BE2C (cell line): ENCODE measurements around the gene SAMD4B.

Source experiments
- DNase-seq: peaks from one replicate; pipeline ENCODE4 v3.0.0-alpha.2; 2020
- H3K27me3 ChIP-seq: fragments of 250-450 bp; sonication (Bioruptor Pico); 2 replicates; pipeline ENCODE4 v1.5.1; 2020; ENCODE audit warnings: mild to moderate bottlenecking
- H3K36me3 ChIP-seq: fragments of 250-450 bp; sonication (Bioruptor Pico); 2 replicates; pipeline ENCODE4 v1.5.1; 2020; ENCODE audit warnings: mild to moderate bottlenecking
- H3K4me1 ChIP-seq: fragments of 250-450 bp; sonication (Bioruptor Pico); 2 replicates; pipeline ENCODE4 v1.5.1; 2020
- H3K4me3 ChIP-seq: 2 replicates; pipeline ENCODE4 v1.5.1; 2011; ENCODE audit warnings: low read depth, low read length
- H3K9me3 ChIP-seq: fragments of 250-450 bp; sonication (Bioruptor Pico); 2 replicates; pipeline ENCODE4 v1.5.1; 2020
- CTCF ChIP-seq: IDR thresholded peaks from 2 replicates; pipeline ENCODE4 v1.5.1; 2012; ENCODE audit warnings: mild to moderate bottlenecking, low read depth, low read length

SAMD4B gene

GRCh38 chr19:39406656-39407409 is 64.6 kb downstream of the SAMD4B start, which contains the start of gene ZFP36:
ZFP36 (plus strand) TSS chr19:39406847; CDS start chr19:39406905, 58 bp downstream.
- peaks cover 26% of the 10 kb centered on the region for H3K4me1 ChIP-seq
- H3K27me3 ChIP-seq = no peaks in the 10 kb centered on the region
- no peak for TF ChIP-seq CTCF
- no peaks in the 10 kb centered on the region for H3K36me3 ChIP-seq
- DNase-seq = peak; percentile 84
- H3K4me3 ChIP-seq = peak within 1 kb of the TSS; percentile 87
- H3K9me3 ChIP-seq = no peaks in the 10 kb centered on the region

GRCh38 chr19:39407410-39407659 is 65.1 kb downstream of the SAMD4B start:
- Histone ChIP-seq H3K36me3 (no peaks in the 10 kb centered on the region), H3K4me1 (peaks cover 21% of the 10 kb centered on the region), H3K9me3 (no peaks in the 10 kb centered on the region), H3K27me3 (no peaks in the 10 kb centered on the region), H3K4me3 (peak overlapping the region; percentile 87)
- no peak for TF ChIP-seq CTCF
- no peak for DNase-seq

GRCh38 chr19:39407660-39408391 is 65.6 kb downstream of the SAMD4B start:
- Histone ChIP-seq H3K9me3 (no peaks in the 10 kb centered on the region), H3K36me3 (no peaks in the 10 kb centered on the region), H3K4me3 (peak overlapping the region; percentile 87), H3K4me1 (peaks cover 16% of the 10 kb centered on the region), H3K27me3 (no peaks in the 10 kb centered on the region)
- DNase-seq = no peak
- TF ChIP-seq CTCF = no peak

GRCh38 chr19:39408392-39409207 is 66.4 kb downstream of the SAMD4B start:
- Histone ChIP-seq H3K4me3 (no peak overlapping the region), H3K9me3 (no peaks in the 10 kb centered on the region), H3K4me1 (peaks cover 11% of the 10 kb centered on the region), H3K27me3 (no peaks in the 10 kb centered on the region), H3K36me3 (no peaks in the 10 kb centered on the region)
- TF ChIP-seq CTCF = no peak
- DNase-seq = no peak

GRCh38 chr19:39409208-39410016 is 67.2 kb downstream of the SAMD4B start:
- DNase-seq = peak; percentile 43

More at GRCh38 chr19:39409208-39410016, 67.2 kb downstream of the SAMD4B start:
- no peaks in the 10 kb centered on the region for H3K27me3 ChIP-seq
- no peaks in the 10 kb centered on the region for H3K36me3 ChIP-seq
- peak overlapping the region; percentile 71 for H3K4me3 ChIP-seq
- peaks cover 9% of the 10 kb centered on the region for H3K4me1 ChIP-seq
- peak; percentile 18; the same call in 1 of the 2 replicates for TF ChIP-seq CTCF
- no peaks in the 10 kb centered on the region for H3K9me3 ChIP-seq
